ENCODE results near the gene GYPE.
"Not testable (repeated sequence)": the region's sequence is repeated elsewhere in the genome, so short reads cannot be mapped to it uniquely, and the experiment has no call there.

DNA sequence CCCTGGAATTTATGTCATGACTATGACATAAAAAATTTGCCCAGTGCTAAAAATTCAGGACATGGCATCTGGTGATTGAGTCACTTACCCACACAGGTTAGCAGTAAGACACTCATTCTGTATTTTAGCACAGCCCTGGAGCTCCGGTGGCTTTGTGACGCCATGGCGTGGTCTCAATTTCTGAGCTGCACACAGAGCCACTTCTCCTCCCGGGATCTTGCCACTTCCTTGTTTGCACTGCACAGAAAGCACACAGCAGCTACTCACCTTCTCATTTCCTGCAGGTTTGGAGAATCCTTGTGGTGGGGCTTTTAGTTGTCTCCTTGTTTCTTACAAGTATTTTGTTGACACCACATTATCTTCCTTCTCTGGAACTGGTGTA lies 76.1 kb downstream of the GYPE start:
- TF ChIP-seq, protein P1, sequence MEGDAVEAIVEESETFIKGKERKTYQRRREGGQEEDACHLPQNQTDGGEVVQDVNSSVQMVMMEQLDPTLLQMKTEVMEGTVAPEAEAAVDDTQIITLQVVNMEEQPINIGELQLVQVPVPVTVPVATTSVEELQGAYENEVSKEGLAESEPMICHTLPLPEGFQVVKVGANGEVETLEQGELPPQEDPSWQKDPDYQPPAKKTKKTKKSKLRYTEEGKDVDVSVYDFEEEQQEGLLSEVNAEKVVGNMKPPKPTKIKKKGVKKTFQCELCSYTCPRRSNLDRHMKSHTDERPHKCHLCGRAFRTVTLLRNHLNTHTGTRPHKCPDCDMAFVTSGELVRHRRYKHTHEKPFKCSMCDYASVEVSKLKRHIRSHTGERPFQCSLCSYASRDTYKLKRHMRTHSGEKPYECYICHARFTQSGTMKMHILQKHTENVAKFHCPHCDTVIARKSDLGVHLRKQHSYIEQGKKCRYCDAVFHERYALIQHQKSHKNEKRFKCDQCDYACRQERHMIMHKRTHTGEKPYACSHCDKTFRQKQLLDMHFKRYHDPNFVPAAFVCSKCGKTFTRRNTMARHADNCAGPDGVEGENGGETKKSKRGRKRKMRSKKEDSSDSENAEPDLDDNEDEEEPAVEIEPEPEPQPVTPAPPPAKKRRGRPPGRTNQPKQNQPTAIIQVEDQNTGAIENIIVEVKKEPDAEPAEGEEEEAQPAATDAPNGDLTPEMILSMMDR (IDR thresholded peaks at IDR 0.05; ENCODE audit: low read depth, low read length, poor library complexity, severe bottlenecking): not testable (repeated sequence)
- not testable (repeated sequence) for TF ChIP-seq EZH2phosphoT487 (IDR thresholded peaks at IDR 0.05; ENCODE audit: borderline replicate concordance, low read length)
